GM21526 (cell line): ENCODE results near the gene RNF141.

Experiments used
- ATAC-seq: cut with Tn5 transposase; IDR thresholded peaks from one replicate; pipeline ENCODE4 v1.9.1; 2021; ENCODE audit warnings: moderate library complexity; ENCODE audit not compliant: unreplicated experiment, low FRiP score

Gene RNF141

GRCh38 chr11:10526974-10527918 lies 13.7 kb downstream of the RNF141 start:
- ATAC-seq, result no peak

GRCh38 chr11:10524471-10524870 lies 16.5 kb downstream of the RNF141 start:
- no peak for ATAC-seq

GRCh38 chr11:10522921-10523320 lies 18.1 kb downstream of the RNF141 start:
- ATAC-seq, result no peak

GRCh38 chr11:10522276-10522675 lies 18.7 kb downstream of the RNF141 start:
- no peak for ATAC-seq

GRCh38 chr11:10520562-10520961 lies 20.4 kb downstream of the RNF141 start:
- ATAC-seq, result no peak

- no peak for ATAC-seq
These were observed 21.4 kb downstream of the RNF141 start for GRCh38 chr11:10519630-10520029.

GRCh38 chr11:10518891-10519290 lies 22.1 kb downstream of the RNF141 start:
- no peak for ATAC-seq

- ATAC-seq, result no peak
These were observed 22.9 kb downstream of the RNF141 start for GRCh38 chr11:10518123-10518522.

GRCh38 chr11:10515418-10515817 lies 25.6 kb downstream of the RNF141 start:
- no peak for ATAC-seq

GRCh38 chr11:10514709-10515108 lies 26.3 kb downstream of the RNF141 start:
- ATAC-seq, result no peak

- no peak for ATAC-seq
These were observed 26.8 kb downstream of the RNF141 start for GRCh38 chr11:10514202-10514601.

- ATAC-seq, result no peak
These were observed 29.8 kb downstream of the RNF141 start for GRCh38 chr11:10511181-10511621.

GRCh38 chr11:10506008-10506370 lies 35.0 kb downstream of the RNF141 start:
- no peak for ATAC-seq

GRCh38 chr11:10505278-10506007 lies 35.5 kb downstream of the RNF141 start:
- ATAC-seq, result no peak

- no peak for ATAC-seq
These were observed 36.5 kb downstream of the RNF141 start for GRCh38 chr11:10504490-10504889.

GRCh38 chr11:10503777-10504480 lies 37.1 kb downstream of the RNF141 start:
- no peak for ATAC-seq

GRCh38 chr11:10503221-10503620 lies 37.8 kb downstream of the RNF141 start:
- no peak for ATAC-seq

- ATAC-seq, result no peak
These were observed 38.2 kb downstream of the RNF141 start for GRCh38 chr11:10502770-10503169.

- ATAC-seq, result no peak
These were observed 38.8 kb downstream of the RNF141 start for GRCh38 chr11:10502065-10502680.
